IPS-11a (cell line): ENCODE data around the gene MCTP1.
"Not testable (repeated sequence)": the region's sequence is repeated elsewhere in the genome, so short reads cannot be mapped to it uniquely, and the experiment has no call there.

ENCODE experiments used
- H3K4me3 ChIP-seq: one replicate; pipeline ENCODE4 v1.5.1; 2013; ENCODE audit warnings: low read depth, low read length, control low read depth

MCTP1 gene

GRCh38 chr5:94972268-94972667 is 312.6 kb downstream of the MCTP1 start:
- no peak overlapping the region for H3K4me3 ChIP-seq

GRCh38 chr5:94969174-94969573 is 315.7 kb downstream of the MCTP1 start:
- H3K4me3 ChIP-seq, result no peak overlapping the region

- H3K4me3 ChIP-seq, result no peak overlapping the region
Measured at GRCh38 chr5:94968507-94969095, 316.3 kb downstream of the MCTP1 start.

DNA sequence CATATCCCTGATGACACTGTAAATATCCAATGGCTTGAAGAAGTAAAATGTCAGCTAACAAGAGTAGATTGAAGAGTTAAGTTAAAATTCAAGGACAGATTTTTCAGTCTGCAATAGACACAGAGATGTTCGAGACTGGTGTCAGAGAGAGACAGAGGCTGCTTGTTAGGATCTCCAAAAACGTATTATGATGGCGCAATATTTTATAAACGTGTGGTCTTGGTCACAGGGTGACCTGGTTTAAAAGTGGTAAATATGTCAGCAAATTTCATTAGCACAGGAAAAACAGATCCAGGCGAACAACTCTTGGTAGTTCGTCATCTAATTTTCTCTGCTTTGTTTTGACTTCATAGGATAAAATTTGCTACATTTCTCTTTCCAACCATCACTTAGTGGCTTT is 317.4 kb downstream of the MCTP1 start:
- no peak overlapping the region for H3K4me3 ChIP-seq

DNA sequence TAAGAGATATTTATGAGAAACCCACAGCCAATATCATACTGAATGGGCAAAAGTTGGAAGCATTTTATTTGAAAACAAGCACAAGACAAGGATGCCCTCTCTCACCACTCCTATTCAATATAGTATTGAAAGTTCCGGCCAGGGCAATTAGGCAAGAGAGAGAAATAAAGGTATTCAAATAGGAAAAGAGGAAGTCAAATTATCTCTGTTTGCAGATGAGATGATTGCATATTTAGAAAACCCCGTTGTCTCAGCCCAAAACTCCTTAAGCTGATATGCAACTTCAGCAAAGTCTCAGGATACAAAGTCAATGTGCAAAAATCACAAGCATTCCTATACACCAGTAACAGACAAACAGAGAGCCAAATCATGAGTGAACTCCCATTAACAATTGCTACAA is 325.6 kb downstream of the MCTP1 start:
- H3K4me3 ChIP-seq, result not testable (repeated sequence)

- no peak overlapping the region for H3K4me3 ChIP-seq
Measured at GRCh38 chr5:94945656-94946055, 339.2 kb downstream of the MCTP1 start.

GRCh38 chr5:94944160-94944559 is 340.7 kb downstream of the MCTP1 start:
- no peak overlapping the region for H3K4me3 ChIP-seq

DNA sequence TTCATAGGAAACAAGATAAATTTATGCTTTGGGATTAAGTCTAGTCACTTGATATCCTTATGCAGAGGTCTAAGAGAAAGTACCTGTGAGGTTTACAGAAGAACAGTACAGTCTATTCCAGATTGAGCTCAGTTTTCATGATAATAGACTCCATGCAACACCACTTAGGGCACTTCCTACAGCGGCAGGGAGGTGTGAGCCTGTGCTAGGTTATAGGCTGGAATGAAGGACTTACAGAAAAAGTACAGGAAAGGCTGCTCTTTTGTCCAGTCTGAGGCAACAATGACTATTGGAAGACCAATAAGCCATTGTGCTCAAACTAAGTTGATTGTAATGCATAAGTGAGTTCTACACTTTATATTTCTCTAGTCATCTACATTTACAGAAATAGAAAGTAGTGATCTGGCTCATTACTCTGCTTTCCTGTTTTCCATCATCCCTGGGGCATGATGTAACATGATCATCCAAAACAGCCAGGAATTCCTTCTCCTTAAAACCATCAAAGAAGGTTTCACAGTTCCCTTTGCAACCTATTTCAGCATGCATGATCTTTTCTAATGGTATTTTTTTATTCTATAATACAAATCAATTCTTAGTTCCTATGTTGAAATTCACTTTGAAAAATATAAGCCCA is 343.7 kb downstream of the MCTP1 start:
- H3K4me3 ChIP-seq, result no peak overlapping the region

GRCh38 chr5:94932259-94932658 is 352.6 kb downstream of the MCTP1 start:
- no peak overlapping the region for H3K4me3 ChIP-seq

- H3K4me3 ChIP-seq, result no peak overlapping the region
Measured at GRCh38 chr5:94928891-94929290, 356.0 kb downstream of the MCTP1 start.

DNA sequence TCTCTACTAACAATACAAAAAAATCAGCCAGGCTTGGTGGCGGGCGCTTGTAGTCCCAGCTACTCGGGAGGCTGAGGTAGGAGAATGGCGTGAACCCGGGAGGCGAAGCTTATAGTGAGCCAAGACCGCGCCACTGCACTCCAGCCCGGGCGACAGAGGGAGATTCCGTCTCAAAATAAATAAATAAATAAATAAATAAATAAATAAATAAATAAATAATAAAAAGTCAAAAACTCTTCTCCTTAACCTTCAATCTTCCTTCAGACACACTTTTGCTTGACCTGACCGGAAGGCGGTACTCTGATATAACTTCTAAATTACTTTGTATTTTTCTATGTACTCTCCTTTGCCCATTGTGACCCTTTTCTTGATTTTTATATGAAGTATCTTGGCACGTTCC is 364.3 kb downstream of the MCTP1 start:
- no peak overlapping the region for H3K4me3 ChIP-seq

- no peak overlapping the region for H3K4me3 ChIP-seq
Measured at GRCh38 chr5:94916619-94917018, 368.3 kb downstream of the MCTP1 start.

GRCh38 chr5:94911276-94911675 is 373.6 kb downstream of the MCTP1 start:
- no peak overlapping the region for H3K4me3 ChIP-seq

DNA sequence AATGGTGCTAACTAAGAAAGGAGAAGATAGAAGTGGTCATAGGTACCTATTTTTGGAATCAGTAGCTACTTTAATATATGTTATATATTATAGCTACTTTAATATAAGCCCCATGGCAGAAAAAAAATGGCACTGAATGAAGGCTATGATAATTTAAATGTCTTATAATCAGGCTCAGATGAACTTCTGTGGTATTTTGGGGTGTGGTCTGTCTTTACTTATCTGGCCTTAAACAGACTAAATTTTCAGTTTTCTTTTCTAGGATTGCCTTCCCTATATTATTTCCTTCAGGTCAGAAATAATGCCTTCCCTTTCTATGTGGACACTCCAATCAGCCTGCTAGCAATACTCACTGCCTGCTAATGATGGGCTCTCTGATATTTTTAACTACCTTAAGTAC is 374.2 kb downstream of the MCTP1 start:
- no peak overlapping the region for H3K4me3 ChIP-seq

- H3K4me3 ChIP-seq, result no peak overlapping the region
Measured at GRCh38 chr5:94908889-94909480, 375.9 kb downstream of the MCTP1 start.

DNA sequence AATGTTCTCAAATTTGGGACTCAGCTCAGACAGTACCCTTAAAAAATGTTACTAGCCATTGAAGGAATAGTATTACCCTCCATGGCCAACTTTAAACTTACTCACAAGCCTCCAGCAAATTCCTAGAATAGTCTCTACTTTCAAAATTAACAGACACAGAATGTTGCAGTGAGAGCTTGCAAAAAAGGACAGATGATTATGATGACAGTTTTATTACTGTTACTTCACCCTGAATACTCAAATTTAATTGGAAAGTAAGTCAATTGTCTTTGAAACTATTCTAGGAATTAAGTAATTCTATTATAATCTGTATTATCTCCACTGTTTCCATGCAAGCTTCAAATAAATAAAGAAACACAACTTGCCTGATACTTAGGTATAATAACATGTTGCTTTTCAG is 378.1 kb downstream of the MCTP1 start:
- H3K4me3 ChIP-seq, result no peak overlapping the region

GRCh38 chr5:94903726-94904125 is 381.2 kb downstream of the MCTP1 start:
- no peak overlapping the region for H3K4me3 ChIP-seq

- H3K4me3 ChIP-seq, result no peak overlapping the region
Measured at GRCh38 chr5:94901191-94901979, 383.5 kb downstream of the MCTP1 start.

- no peak overlapping the region for H3K4me3 ChIP-seq
Measured at GRCh38 chr5:94900006-94900505, 384.8 kb downstream of the MCTP1 start.

DNA sequence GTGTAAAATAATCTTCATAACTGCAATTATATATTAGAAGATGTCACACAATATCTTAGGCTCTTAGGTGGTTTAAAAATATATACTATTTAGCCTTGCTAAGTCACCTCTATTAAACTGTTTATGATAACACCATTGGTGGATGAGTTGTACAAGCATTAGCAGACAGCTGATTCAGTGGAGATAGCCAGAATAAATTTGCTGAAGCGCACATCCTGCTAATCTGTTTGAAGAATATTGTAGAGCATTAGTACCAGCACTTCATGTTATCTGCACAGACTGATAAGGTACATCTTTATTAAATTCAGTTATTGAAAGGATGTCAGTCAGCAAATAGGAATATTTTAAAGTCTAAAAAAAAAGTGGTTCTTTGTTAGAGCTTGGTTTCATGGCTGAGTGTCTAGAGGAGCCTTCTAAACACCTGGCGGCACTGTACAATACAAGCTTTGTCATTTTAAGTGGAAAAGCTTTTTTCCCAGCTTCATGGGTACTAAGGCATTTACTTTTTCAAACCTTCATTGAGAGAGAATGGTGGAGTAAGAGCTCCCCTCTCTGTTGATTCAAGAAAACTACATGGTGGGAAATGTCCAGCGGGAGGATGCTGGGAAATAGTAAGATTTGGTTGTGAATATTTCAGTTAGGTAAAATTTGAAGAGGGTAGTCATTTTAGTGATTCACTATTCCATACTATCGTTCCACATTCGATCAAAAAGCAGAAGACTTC is 391.3 kb downstream of the MCTP1 start:
- H3K4me3 ChIP-seq, result no peak overlapping the region

DNA sequence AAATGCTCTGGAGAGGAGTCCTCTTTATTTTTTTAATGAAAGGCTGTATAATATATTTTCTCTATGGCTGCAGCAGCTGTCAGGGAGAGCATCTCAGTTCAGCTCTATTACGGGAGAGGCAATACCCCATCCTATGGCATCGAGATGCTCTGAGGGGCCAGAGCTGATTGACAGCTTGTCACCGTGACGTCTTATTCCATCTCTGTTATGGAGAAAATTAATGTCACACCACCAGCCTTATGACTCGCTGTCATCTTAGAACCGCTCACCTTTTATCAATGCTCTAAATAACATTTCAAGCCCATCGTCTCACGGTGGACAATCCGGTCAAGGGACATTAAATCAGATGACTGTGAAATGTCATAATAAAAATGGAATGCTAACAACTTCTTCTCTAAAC is 392.9 kb downstream of the MCTP1 start:
- H3K4me3 ChIP-seq, result no peak overlapping the region
